Limb (tissue), 2 donors: ENCODE results near the gene ARHGEF3.
"Not testable (repeated sequence)": the region's sequence is repeated elsewhere in the genome, so short reads cannot be mapped to it uniquely, and the experiment has no call there.

Experiments
- DNase-seq, 2 donors: peaks; one replicate each; pipeline ENCODE4 v3.0.0-alpha.2; 2016; ENCODE audit errors: extremely low spot score in 2 of 2

ARHGEF3 gene

DNA sequence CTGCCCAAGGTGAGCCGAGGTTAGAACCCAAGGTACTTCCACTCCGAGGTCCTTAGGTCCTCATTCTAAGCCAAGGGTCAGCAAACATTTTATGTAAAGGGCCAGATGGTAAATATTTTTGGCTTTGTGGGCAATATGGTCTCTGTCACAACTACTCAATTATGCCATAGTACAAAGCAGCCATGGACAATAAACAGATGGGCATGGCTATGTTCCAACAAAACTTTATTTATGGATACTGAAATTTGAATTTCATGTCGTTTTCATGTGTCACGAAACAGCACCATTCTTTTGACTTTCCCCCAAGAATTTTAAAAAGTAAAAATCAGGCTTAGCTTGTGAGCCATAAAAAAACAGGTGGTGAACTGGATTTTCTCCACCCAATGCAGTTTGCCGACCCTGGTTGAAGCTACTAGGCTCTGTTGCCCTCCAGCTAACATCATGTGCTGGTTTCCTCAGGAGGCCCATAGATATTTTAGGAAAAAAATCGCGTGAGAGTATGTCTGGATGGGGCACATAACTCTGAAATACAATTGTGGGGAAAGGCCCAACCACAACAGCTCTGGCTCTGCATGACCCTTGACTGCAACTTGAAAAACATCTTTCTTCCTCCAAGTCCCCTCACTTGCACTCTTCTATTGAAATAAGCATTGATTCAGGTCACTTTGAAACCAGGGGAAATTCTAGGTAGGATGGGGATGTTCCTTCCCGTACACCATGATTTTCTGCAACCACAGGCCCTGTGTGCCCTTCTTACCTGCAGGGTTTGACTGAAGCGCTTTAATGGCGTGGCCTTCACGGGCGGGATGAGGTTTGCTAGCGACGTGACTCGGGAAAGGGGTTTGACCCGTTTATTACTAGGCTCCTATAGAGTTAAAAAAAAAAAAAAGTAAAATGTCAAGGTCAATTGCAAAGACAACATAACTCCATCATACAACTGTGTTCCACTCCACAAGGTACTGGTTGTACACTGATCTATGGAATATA, 28.5 kb downstream of the ARHGEF3 start:
- DNase-seq: no peak

DNA sequence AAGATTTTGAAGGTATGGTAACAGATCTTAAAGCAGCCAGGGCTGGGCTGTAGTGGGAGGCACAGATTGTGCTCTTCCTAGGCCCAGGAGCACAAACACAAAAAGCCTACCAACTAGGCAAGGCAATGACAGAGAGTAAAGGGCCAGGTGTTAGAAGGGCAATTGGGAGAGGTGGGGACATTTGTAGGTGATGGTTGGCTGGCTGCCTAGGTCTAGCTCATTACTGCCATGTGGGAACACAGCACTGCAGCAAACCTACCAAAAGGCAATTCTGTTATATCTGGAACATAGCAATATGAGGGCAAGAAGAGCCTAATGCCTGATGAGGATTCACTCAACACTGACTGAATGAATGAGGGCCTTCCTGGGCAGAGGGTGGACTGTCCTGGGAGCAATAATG, 30.4 kb downstream of the ARHGEF3 start:
- no peak for DNase-seq

DNA sequence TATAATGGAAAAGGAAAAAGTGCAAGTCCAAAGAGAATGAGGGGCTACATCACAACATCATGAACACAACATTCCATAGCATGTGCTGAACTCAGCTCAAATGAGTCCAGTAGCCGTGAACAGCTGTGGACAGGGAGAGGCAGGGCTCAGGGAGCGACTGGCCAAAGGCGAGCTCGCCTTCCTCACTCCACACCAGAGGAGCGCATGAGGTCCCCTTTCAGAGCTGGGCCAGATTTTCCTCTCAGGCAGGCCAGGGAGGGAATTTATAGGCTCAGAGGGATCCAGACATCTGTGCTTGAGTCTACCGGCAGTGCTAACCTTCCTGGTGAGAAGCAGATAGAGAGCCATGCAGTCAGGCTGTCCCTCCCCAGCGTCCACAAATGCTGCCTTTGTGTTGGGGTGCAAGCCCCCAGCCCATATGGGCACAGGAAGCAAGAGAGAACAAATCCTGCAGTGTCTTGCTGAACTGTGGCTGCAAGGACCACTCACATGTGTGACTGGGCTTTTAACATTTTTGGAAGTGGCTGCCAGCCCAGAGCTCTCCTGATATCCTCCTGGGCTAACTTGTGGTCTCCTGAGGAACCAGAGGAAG, 32.5 kb downstream of the ARHGEF3 start:
- DNase-seq: no peak

DNA sequence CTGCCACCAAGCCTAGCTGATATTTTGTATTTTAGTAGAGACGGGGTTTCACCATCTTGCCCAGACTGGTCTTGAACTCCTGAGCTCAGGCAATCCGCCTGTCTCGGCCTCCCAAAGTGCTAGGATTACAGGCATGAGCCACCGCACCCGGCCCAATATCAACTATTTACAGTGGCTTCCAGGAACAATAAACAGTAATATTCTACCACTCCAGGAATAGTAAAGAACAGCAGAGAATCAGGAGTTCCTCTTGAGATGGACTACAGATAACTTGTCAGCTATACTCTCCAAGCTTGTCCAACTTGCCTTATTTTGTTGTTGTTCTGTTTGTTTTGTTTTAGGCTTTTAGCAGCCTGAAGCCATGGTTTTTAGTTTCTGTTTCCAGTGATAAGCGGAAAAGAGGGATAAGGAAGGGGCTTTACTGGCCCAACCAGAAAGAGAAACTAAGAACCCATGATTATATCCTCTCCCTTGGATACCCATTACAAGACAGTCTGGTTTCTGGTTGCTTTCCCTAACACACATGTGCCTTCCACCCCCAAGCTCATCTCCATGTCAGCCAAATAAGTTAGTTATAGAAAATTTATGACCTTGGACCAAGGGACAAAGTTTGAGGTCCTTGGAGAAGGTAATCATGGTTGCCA, 36.7 kb downstream of the ARHGEF3 start:
- no peak for DNase-seq

DNA sequence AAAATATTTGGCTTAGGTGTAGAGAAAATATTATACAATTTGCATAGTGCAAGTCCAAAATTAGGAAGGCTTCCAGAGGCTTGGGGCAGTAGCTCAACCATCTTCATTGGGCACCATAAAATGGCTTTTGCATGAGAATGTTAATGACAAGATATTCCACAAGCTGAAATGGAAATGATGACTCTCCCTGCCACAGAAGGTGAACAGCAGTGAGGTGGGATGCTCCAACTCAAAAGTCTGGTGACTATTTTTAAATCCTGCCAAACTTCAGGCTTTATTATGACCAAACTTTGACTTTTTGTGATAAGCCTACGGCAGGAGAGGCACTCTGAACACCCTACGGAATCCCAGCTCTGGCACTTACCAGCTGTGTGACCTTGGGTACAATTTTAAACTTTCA, 37.6 kb downstream of the ARHGEF3 start:
- DNase-seq: no peak

DNA sequence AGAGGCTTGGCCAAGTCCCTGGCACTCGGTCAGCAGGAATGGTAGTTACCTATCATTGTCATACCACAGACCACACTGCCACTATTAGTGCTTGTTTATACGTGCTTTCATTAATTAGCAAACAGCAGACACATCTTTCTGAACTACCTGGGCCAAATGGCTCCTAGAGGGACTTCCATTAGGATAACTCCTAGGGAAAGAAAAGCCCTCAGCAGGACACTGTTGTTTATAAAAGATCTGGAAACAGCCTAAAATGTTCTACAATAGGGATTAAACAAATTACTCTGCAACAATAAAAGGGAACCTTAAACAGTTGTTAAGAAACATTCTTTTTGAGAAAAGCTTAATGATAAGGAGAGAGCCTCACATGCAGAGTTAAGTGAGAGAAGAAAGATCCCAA, 38.5 kb downstream of the ARHGEF3 start:
- DNase-seq: no peak

DNA sequence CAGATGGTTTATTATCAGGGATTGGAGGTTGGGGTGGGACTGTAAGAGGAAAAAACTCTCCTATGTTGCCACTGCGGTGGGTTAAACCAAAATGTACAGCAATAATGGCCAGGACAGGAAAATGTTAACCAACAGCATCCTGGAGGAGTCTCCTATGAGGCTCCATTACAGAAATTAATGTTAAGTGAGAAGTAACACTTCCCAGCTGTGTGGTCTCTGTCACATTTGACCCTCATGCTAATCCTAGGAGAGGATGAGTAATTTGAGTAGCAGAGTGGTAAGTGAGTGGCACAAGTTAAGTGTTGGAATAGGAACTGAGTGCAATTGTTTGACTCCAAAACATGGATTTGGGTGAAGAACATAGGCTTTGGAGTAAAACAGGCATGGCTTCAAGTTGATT, 39.0 kb downstream of the ARHGEF3 start:
- no peak for DNase-seq

DNA sequence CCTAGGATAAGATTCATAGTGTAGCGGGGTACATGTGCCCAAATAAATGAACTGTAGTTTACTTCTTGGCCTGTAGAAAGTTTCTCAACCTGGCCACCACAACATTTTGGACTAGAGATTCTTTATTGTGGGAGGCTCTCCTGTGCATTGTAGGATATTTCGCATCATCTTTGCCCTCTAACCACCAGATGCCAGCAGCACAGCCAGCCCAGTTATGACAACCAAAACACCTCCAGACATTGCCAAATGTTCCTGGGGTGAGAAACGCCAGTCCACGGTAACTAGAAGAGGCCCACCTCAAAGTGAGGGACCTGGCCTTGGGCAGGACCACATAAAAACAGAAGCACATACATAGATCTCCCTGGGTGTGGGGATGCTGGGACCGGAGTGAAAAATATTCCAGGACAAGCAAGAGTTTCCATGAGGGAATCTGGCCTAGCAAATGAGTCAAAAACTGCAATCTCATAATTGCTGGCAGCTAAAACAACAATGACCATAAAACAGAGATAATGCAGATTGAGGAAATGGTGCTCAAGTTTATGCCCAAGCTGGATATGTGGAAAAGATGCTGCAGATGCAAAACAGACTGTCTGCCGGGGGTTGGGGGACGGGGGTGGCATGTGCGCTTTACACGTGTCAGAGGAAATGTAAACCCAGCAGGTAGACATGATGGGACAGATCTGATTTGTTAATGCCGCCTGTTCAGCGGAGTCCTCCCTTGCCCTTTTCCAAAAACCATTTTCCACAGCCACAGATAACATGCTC, 39.7 kb downstream of the ARHGEF3 start:
- no peak for DNase-seq

DNA sequence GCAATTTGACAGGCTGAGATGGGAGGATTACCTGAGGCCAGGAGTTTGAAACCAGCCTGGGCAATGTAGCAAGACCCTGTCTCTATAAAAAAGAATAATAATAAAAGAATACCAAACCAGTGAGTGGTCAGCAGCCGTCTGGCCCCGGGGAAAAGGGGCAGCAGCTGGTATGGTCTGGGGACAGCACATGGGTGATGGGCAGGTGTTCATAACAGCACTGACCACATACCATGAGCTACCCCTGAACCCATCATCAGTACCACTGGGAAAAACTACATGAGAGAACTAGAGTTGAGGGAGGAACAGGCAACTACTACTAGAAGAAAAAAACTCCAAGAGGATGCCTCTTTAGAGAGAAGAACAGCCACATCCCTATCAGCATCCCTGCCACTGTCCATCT, 40.7 kb downstream of the ARHGEF3 start:
- DNase-seq: no peak

DNA sequence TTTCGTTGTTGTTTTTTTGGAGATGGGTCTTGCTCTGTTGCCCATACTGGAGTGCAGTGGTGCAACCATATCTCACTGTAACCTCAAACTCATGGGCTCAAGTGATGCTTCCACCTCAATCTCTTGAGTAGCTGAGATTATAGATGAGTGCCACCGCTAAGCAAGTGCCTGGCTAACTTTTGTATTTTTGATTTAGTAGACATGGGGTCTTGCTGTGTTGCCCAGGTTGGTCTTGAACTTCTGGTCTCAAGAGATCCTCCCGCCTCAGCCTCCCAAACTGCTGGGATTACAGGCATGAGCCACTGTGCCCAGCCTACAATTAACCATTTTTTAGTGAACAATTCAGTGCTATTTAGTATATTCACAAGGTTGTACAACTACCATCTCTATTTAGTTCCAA, 42.2 kb downstream of the ARHGEF3 start:
- no peak for DNase-seq

DNA sequence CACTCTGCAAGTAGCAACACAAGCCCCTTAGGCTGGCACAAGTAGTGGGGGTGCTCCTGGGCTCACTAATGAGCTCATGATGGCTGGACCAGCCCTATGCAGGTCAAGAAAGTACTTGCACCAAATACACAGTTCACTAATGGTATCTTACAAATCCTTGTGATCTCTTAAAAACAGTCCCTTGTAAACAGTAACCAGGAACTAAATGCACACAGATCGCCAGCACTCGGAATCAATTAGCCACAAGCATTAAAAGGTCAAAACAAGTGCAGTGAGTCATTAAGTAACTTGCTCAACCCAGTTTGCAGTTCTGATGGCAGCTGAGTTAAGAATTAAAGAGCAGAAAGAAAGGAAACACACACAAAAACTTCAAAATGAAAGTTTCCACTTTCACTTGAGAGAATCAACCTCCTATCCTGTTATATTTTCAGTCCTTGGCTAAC, 43.2 kb downstream of the ARHGEF3 start:
- no peak for DNase-seq

DNA sequence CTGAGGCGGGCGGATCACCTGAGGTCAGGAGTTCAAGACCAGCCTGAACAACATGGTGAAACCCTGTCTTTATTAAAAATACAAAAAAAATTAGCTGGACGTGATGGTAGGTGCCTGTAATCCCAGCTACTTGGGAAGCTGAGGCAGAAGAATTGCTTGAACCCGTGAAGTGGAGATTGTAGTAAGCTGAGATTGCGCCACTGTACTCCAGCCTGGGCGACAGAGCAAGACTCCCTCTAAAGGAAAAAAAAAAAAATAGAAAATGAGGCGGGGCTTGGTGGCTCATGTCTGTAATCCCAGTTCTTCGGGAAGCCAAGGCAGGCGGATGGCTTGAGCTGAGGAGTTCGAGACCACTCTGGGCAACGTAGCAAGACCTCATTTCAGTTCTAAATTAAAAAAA, 43.7 kb downstream of the ARHGEF3 start:
- not testable (repeated sequence) for DNase-seq

DNA sequence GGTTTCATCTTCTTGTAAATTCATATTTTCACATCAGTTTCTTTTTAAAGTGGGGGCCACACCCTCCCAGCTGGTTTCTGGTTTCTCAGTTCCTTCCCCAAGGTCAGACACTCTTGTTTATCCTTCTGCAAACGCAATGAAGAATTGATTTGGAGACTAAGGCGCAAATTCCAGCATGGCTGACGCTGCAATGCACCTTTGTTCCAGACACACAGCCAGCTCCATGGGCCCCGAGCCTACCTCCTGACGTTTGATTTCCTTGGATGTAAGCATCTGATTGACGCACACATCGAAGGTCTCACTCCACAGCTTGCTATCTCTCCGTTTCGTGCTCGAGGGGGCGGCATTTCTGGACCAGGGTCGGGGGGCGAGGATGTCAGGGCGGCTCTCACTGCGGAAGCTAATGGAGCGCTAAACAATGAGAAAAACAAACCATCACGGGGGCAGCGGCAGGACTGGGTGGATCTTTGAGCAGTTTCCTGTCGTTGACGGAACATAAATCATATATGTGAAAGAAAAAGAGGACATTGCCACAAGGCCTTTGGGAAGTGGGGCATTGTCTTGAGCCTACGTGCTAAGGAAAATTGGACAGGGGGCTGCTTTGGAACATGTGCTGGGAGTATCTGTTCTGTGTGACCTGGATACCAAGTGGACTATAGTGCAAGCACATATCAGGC, 46.9 kb downstream of the ARHGEF3 start:
- DNase-seq: no peak

DNA sequence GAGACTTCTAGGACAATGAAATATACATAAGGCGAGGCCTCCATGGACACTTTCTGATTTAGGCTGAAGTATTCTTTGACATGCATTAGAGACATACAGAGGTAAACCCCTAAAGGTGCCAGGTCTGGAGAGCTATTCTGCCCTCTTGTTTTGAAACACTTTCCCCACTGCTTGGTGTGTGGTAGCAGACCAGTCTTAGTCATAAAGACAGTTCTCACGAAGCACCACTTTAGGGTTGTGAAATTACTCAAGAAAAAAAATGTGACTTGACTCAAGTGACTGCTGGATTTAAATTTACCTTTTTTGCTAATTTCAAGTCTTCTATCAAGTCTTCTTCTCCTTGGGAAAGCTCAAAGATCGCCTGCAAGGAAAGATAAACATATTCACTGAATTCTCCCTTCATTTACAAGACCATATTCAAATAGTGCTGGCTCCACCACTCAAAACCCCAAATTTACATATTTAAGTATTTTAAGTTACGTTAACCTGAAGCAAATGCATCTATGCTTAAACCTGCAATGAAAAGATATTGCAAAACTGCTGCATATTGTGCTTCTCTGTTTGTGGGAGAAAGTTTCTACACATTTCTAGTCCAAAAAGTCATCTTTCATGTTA, 48.4 kb downstream of the ARHGEF3 start:
- no peak for DNase-seq

DNA sequence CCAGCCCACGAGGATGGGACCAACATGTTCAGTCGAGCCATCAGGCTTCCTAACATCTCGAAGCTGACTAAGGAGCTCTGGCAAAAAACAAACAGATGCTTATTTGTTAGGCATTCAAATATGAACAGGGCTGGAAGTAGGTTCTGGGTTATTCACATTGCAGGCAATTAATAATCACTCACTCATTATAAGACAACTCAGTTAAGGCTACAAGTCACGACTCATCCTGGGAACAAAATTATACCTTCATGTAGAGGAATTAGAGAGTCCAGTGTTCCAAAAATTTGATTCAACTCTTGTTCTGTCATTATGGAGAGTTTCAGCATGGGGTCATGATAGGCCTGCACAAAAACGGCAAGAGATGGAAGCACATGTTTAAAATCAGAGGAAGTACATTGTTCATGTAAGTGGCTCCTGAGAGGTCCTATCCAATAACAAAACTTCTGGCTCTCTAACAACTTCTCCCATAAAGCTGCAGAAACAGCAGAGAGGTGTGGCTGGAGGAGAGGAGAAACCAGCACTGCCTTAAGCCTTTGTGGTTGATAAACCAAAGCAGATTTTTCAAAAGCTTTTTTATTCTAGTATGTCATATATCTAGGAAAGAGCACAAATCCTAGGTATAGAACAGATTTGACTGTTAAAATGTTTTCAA, 50.6 kb downstream of the ARHGEF3 start:
- DNase-seq: no peak

DNA sequence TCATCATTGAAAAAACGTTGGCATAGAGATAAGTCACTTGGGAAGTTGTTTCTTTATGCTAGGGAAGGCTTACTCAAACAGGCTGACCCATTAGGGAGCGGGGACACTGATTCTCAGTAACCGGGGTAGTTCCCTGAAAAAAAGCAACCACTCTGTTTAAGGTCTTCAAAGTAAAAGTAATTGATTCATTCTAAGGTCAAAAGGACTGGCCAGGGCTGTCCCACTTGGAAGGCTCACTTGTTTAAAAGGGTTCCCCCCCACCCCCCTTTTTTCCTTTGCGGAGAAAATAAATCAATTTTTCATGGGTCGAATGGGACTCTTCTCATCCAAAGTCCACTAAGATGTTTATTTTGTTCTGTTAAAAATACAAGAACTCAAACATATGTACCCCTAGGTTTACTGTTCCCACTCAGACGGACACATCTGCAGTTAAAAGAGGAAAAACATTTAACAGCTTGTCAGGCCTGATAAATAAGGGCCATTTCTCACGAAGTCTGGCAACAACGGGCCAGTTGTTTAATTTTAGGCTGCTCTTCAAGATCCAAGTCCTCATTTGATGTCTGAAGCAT, 53.0 kb downstream of the ARHGEF3 start:
- DNase-seq: no peak

DNA sequence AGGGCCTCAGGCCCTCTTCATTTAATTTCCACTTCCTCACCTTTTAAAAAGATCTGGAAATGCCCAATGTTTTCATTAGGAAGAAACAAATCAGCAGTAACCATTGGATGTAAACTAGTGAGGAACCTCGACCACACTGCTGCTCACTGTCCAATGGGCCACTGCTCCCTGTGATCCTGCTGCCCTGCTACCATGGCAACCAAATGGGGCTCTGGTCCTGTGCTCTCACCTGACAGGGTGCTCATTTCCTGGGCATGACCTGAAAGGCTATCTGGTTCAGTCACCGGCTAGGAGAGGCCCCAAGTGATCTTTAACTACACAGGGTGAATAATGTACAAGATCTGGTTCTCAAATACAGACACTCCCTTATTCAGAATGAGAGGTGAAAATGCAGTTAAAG, 54.6 kb downstream of the ARHGEF3 start:
- no peak for DNase-seq

DNA sequence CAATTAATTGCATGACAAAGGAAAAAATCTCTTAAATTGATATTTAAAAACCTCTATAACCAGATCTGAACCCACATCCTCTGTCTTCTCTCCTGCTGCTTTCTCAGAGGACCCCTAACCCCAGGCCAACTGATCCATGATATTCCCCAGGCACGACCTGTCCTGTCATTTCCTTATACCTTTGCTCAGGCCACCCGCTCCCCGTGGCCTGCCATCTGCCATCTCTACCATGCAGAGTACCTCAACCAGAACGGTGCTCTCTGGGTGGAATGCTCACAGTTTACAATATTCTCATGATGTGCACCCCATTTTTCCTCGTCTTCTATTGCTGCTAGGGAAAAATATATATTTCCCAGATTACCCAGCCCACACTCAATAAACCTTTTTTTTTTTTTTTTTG, 57.7 kb downstream of the ARHGEF3 start:
- DNase-seq: no peak

DNA sequence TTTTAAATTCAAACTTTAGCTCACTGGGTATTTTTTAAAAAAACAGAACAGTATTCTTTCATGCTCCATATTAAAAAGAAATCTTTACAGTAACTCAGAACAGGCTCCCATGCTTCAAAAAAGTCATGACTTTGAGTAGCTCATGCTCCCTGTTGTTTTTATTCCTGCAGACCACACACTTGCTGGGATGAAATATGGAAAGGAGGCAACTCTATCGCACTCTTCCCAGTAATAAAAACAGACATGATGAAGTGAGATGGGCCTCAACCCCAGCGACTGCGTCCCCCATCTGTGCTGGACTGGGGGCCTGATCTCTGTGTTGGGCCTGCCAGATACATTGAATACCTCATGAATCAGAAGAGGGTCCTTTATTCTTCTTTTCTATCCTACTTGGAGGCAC, 58.9 kb downstream of the ARHGEF3 start:
- DNase-seq: no peak

DNA sequence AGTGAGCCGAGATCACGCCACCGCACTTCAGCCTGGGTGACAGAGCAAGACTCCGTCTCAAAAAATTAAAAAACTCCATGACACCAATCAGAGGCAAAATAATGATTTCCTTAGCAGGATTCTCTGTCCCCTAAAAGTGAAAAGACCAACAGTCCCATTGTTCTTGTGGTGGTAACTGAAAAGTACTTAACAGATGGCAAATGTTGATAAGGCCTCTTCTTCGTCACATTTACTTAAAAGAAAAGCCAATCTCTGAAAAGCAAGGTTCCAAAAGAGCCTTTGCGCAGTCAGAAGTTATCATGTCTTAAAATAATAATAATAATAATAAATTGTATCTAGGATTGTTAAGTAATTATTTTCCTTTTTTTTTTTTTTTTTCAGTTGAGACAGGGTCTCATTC, 62.7 kb downstream of the ARHGEF3 start:
- DNase-seq: no peak
